Adrenal gland (tissue), 5 donors: ENCODE results near the gene DEFB131B.
"Not testable (repeated sequence)": the region's sequence is repeated elsewhere in the genome, so short reads cannot be mapped to it uniquely, and the experiment has no call there.

Experiments used
- POLR2A ChIP-seq, 2 donors: fragments of 450-650 bp; IDR thresholded peaks; one replicate each; pipeline ENCODE4 v1.6.1; 2017; ENCODE audit warnings: antibody characterized with exemption in 2 of 2, mild to moderate bottlenecking in 2 of 2, moderate library complexity in 1 of 2
- TF ChIP-seq, protein P1 (sequence below), 6 experiments: fragments of 450-650 bp in 4 of 6; fragments of 200-600 bp in 2 of 6; sonication (generic) in 1 of 6; IDR thresholded peaks; 1 replicate in 5 of 6; 2 replicates in 1 of 6; pipeline versions ENCODE4 v1.5.1 to v1.8.0; 2016 to 2021; ENCODE audit warnings: antibody characterized with exemption in 6 of 6, mild to moderate bottlenecking in 2 of 6, moderate library complexity in 1 of 6
- donor health status: DM: no; HTN: no; CAD: no.

DNA sequence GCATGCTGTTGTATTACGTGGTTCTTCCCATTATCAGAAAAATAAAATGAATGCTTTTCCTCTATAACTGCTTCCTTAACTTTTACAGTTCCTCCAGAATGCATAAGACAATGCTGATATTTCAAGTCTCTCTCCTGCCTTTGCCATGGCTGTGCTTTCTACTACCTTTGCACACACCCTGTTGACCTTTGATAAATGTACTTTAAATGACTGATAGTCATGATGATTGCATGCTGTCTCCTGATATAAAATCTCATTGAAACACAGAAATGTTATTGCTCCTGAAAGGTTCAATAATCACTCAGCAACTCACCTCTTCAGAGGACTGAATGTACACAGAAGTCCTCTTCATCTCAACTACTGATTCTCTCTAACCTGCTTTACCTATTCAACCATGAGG lies at the start of gene DEFB131B:
- TF ChIP-seq, protein P1, sequence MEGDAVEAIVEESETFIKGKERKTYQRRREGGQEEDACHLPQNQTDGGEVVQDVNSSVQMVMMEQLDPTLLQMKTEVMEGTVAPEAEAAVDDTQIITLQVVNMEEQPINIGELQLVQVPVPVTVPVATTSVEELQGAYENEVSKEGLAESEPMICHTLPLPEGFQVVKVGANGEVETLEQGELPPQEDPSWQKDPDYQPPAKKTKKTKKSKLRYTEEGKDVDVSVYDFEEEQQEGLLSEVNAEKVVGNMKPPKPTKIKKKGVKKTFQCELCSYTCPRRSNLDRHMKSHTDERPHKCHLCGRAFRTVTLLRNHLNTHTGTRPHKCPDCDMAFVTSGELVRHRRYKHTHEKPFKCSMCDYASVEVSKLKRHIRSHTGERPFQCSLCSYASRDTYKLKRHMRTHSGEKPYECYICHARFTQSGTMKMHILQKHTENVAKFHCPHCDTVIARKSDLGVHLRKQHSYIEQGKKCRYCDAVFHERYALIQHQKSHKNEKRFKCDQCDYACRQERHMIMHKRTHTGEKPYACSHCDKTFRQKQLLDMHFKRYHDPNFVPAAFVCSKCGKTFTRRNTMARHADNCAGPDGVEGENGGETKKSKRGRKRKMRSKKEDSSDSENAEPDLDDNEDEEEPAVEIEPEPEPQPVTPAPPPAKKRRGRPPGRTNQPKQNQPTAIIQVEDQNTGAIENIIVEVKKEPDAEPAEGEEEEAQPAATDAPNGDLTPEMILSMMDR (IDR thresholded peaks at IDR 0.05) = not testable (repeated sequence)
- TF ChIP-seq POLR2A (IDR thresholded peaks at IDR 0.05) = not testable (repeated sequence)
